ENCODE measurements around the gene TRAF7.

The TRAF7 gene

DNA sequence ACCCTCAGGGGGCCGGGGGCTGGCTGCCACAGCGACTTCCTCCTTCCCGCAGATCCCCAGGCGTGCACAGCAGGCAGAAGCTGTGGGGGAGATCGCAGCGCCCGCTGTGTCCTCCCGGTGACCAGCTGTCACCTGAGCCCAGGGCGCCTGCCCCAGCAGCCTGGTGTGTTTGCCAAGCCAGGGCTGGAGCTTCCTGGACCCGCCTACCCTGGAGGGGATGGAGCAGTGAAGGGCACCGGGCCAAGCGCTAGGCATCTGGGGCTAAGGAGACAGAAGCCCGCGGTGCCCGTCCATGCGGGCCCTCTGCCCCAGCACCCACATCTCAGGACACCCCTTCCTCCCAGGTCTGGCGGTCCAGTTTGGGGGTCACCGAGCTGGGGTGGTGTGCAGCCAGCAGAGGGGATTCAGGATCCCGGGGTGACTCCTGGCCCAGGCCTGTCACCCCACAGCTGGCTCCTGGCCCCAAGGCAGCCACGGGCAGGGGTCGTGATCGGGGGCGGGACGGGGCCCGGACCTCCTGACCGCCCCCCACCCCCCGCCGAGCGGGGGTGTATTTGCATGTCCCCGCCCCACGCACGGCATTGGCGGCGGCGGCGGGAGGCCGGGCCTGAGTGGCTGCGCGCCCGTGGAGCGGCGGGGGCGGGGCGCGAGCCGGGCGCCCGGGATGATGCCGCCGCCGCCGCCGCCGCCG is 7.5 kb upstream of the TRAF7 start, which contains the start of gene RAB26:
RAB26 (plus strand) TSS at position 645 of the 691 bp plus-strand sequence. CDS start 159 bp downstream, outside the sequence.
- DNase-seq (ENCODE audit: low spot score): peak; percentile 23

DNA sequence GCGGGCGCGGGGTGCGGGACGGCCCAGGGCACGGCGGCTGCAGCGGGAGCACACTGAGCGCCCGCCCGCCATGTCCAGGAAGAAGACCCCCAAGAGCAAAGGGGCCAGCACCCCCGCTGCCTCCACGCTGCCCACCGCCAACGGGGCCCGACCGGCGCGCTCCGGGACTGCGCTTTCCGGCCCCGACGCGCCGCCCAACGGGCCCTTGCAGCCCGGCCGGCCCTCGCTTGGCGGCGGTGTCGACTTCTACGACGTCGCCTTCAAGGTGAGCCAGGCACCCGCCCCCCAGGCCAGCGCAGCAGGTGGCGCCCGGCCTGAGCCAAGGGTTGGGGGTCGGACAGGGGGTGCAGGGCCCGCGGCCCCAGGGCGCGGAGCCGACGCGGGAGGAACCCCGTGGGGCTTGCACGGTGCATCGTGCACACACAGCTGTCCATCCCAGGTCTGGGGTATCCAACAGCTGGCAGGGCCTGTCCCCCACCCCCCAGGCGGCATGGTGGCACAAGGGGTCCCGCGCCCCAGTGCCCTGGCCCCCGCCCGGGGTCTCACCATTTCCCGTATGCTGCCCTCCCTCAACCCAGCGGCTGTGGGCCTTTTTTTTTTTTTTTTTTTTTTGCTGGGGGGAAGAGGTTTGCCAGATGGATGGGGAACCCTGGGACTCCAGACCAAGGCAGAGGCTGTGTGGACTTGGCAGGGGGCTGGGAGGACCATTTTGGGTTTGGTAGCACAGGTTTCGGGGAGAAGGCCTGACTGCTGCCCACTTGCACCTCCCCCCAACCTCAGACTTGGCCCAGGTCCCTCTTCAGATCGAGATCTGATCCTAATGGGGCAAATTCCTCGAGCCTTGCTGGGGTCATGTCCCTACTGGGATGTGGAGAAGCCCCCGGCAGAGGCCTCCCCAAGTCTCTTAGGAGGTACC is 6.6 kb upstream of the TRAF7 start:
- DNase-seq (ENCODE audit: low spot score): no peak

- DNase-seq (ENCODE audit: low spot score): no peak
These were observed 5.8 kb upstream of the TRAF7 start for GRCh38 chr16:2149630-2150417.

DNA sequence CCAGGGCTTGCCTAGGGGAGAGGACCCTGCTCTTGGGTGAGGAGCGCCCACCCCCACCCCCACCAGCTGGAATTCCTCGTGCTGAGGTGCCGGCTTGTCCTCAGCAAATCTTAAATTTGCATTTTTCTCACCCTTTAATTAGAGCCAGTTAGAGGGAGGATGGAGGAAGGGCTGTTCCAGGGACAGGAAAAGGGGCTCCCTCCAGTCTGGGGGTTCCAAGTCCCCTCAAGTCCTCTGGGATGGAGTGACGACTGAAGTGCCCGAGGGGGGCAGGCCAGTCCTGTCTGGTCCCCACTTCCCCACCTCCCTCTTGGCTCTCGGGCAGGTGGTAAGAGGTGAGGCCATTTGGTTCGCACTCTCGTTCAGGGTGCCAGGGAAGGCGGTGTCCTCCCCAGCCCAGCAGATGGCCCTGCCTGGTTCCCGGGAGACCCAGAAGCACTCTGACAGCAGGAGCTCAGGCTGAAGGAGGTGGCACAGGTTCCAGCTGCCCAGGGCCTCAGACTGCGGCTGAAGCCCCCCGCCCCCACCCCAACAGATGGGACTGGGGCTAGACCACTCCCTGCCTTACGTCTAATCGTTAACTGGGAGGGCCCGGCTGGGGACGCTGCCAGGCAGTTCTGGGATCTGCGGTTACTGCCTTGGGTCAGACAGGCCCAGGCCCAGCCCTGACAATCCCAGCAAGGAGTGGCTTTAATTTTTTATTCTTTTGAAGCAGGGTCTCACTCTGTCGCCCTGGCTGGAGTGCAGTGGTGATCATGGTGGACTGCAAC is 5.0 kb upstream of the TRAF7 start:
- DNase-seq (ENCODE audit: low spot score): no peak

DNA sequence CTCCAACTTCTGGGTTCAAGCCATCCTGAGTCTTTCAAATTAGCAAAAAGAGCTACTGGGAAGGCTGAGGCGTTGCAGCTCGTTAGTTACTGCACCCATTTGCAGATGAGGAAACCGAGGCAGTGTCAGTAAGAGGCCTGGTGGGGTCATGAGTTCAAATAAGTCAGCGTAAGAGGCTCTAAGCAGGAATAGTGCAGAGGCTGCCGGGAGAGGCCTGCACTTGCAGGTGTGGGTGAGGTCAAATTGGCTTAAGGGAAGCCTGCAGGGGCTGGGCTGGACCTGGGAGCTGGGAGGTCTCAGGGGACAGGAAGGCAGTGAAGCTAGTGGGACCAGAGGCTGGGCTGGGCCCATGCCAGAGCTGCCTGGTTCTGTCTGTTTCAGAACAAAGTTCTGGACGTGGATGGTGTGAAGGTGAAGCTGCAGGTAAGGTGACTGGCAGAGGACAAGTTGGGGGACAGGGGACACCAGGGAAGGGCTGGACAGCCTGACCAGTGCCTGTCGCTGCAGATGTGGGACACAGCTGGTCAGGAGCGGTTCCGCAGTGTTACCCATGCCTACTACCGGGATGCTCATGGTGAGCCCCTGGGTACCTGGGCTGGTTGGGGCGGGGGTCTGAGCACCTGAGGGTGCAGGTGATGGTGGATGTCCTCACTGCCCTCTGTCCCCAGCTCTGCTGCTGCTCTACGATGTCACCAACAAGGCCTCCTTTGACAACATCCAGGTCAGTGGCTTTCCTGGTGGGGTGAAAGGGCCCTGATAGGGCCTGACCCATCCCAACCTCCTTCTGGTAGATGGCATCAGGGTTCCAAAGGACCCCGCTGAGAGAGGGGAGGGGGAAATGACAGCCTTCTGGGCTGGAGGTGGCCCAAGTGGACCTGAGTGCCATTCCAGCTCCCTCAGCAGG is 4.1 kb upstream of the TRAF7 start:
- no peak for DNase-seq (ENCODE audit: low spot score)

DNA sequence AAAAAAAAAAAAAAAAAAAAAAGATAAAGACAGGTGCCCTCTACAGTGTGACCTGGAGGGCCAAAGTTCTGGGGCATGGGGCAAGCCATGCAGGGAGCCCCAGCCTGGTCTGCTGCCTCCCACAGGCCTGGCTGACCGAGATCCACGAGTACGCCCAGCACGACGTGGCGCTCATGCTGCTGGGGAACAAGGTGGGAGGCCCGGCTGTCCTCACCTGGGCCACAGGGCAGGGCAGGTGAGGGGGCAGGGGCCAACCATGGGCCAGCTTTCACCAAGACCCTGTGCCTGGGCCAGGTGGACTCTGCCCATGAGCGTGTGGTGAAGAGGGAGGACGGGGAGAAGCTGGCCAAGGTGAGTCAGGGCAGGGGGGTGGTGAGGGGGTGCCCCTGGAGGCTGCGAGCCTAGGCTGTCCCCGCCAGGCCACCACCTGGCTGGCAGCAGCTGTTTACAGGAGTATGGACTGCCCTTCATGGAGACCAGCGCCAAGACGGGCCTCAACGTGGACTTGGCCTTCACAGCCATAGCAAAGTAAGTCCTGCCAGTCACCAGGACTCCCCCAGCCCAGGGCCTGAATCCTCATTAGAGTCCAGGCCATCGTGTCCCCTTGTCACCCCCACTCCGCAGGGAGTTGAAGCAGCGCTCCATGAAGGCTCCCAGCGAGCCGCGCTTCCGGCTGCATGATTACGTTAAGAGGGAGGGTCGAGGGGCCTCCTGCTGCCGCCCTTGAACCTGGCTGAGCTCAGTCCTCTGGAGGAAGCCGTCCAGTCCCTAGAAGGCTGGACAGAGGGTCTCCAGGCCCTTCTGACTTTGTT is 2.7 kb upstream of the TRAF7 start:
- DNase-seq (ENCODE audit: low spot score): no peak

GRCh38 chr16:2154533-2155090 is 970 bp upstream of the TRAF7 start:
- DNase-seq (ENCODE audit: low spot score): no peak

- DNase-seq (ENCODE audit: low spot score): no peak
These were observed 631 bp downstream of the TRAF7 start for GRCh38 chr16:2155977-2156848.

DNA sequence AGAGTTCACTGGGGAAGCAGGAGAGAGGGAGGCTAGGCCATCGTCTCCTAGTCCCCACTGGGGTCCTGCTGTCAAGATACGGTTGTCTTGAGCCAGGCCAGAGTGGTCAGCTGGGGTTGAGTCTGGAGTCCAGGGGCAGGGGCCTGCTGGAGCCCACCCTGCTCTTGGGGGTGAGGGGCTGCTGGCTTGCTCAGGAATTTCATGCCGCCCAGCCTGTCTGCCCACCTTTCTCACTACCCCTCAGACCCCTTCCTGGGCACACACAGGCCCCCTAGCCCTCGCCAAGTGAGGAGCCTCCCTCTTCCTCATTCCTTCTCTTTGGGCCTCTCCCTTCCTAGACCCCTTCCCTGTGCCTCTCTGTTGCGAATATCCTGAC is 1.3 kb downstream of the TRAF7 start:
- no peak for DNase-seq (ENCODE audit: low spot score)

- no peak for DNase-seq (ENCODE audit: low spot score)
These were observed 2.1 kb downstream of the TRAF7 start for GRCh38 chr16:2157480-2158261.

DNA sequence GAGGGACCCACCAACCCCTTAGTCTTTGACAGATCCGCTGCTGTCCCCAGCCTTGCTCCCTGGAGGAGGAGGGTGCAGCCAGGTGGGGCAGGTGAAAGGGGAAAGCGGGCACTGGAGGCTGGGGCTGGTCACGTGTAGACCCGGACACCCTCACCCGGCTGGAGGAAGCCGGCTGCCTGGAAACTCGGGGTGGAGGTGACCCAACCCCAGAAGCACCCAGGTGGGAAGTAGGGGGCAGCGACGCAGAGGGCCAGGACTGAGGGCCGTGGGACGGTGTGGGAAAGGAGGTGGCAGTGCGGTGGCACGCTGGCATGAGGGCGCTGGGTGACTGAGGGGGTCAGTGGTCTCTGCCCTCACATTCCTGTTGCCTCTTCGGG is 2.7 kb downstream of the TRAF7 start:
- DNase-seq (ENCODE audit: low spot score): no peak

DNA sequence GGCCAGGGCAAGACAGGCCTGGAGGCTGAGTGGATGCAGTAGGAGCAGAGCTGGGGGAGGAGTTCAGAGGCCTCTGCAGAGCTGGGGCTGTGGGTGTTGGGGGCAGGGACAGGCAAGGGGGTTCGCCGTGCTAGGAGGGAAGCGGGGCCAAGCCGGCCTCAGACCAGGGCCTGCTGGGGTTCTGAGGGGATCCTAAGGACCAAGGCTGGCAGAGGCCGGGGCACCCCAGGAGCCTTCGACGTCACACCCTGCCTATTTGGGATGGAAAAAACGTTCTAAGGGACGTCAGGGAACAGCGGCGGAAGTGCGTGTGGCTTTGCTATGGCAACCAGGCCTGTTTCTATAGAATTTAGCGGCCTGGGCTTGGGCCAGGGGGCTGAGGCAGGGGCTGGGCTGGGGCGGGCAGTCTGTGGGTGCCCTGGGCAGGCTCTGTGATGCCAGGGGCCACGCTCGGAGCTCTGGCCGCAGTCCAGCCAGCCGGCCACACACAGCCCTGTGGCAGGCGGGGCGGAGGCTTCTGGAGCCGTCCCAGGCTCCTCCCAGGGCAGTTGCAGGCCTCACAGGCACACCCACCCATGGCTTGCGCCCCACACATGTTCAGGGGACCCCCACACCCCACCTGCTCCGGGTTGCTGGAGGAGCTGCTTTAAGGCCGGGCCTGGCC is 3.7 kb downstream of the TRAF7 start:
- no peak for DNase-seq (ENCODE audit: low spot score)

GRCh38 chr16:2160915-2161551 is 5.5 kb downstream of the TRAF7 start:
- no peak for DNase-seq (ENCODE audit: low spot score)

GRCh38 chr16:2161911-2162310 is 6.3 kb downstream of the TRAF7 start:
- no peak for DNase-seq (ENCODE audit: low spot score)

GRCh38 chr16:2162676-2163118 is 7.1 kb downstream of the TRAF7 start:
- DNase-seq (ENCODE audit: low spot score): no peak

- peak; percentile 36 for DNase-seq (ENCODE audit: low spot score)
These were observed 7.8 kb downstream of the TRAF7 start for GRCh38 chr16:2163211-2163881.

All from CD4-positive, alpha-beta T cell treated with Interleukin-15 for 4 hours (primary cell).